Hepatocyte (in vitro differentiated cells): Measurements from ENCODE around the gene MARK2. TPM values are rescaled to one million over a fixed set of nuclear protein-coding genes. Genes with fewer than 3 reads are reported as not detected.

Experiments
- DNase-seq: peaks from one replicate; pipeline ENCODE4 v3.0.0-alpha.2; 2016; ENCODE audit warnings: low spot score
- H2AFZ ChIP-seq: fragments of 200-600 bp; sonication (generic); 2 replicates; pipeline ENCODE4 v1.6.0; 2016; ENCODE audit warnings: antibody characterized with exemption, mild to moderate bottlenecking
- H3K27ac ChIP-seq: fragments of 200-600 bp; sonication (generic); 2 replicates; pipeline ENCODE4 v1.5.1; 2016; ENCODE audit warnings: mild to moderate bottlenecking
- H3K27me3 ChIP-seq: fragments of 200-600 bp; sonication (generic); 2 replicates; pipeline ENCODE4 v1.6.1; 2016
- H3K36me3 ChIP-seq: fragments of 200-600 bp; sonication (generic); replicated peaks from 2 replicates; pipeline ENCODE4 v1.5.1; 2016; ENCODE audit warnings: low read depth; ENCODE audit not compliant: insufficient read depth
- H3K4me1 ChIP-seq: fragments of 200-600 bp; sonication (generic); 2 replicates; pipeline ENCODE4 v1.5.1; 2016; ENCODE audit warnings: mild to moderate bottlenecking, moderate library complexity; ENCODE audit not compliant: insufficient read depth
- H3K4me2 ChIP-seq: fragments of 200-600 bp; sonication (generic); 2 replicates; pipeline ENCODE4 v1.6.0; 2016
- H3K4me3 ChIP-seq: fragments of 200-600 bp; sonication (generic); 2 replicates; pipeline ENCODE4 v1.5.1; 2016; ENCODE audit warnings: mild to moderate bottlenecking
- H3K79me2 ChIP-seq: fragments of 200-600 bp; sonication (generic); 2 replicates; pipeline ENCODE4 v1.6.0; 2017; ENCODE audit warnings: mild to moderate bottlenecking
- H3K9me2 ChIP-seq: fragments of 200-600 bp; sonication (generic); replicated peaks from 2 replicates; pipeline ENCODE4 v1.6.0; 2017; ENCODE audit warnings: mild to moderate bottlenecking; ENCODE audit not compliant: insufficient read depth
- H3K9me3 ChIP-seq: fragments of 200-600 bp; sonication (generic); 2 replicates; pipeline ENCODE4 v1.5.1; 2016; ENCODE audit warnings: low read depth, mild to moderate bottlenecking
- H4K20me1 ChIP-seq: fragments of 200-600 bp; sonication (generic); 2 replicates; pipeline ENCODE4 v1.6.0; 2016; ENCODE audit warnings: mild to moderate bottlenecking; ENCODE audit not compliant: insufficient read depth, poor library complexity, severe bottlenecking
- EZH2 ChIP-seq: fragments of 200-600 bp; sonication (generic); IDR thresholded peaks from 2 replicates; pipeline ENCODE4 v1.6.1; 2016; ENCODE audit warnings: antibody characterized with exemption, mild to moderate bottlenecking, borderline replicate concordance
- EZH2phosphoT487 ChIP-seq: fragments of 200-600 bp; sonication (generic); IDR thresholded peaks from one replicate; pipeline ENCODE4 v1.6.1; 2018; ENCODE audit warnings: antibody characterized with exemption, mild to moderate bottlenecking, low read depth, moderate library complexity; ENCODE audit not compliant: unreplicated experiment, severe bottlenecking
- WGBS: methylation state at CpG from one replicate; pipeline ENCODE4 v1.1.6; 2016; ENCODE audit warnings: low lambda C conversion rate; ENCODE audit errors: missing lambda C conversion rate; 5-methylcytosine and 5-hydroxymethylcytosine counted together
- polyA plus RNA-seq: library from polyadenylated mRNA; unstranded; fragments of >200 nt; fragmentation: Nextera tagmentation; extraction: Ambion mirVana; gene quantifications from 2 replicates; pipeline ENCODE4 v1.2.1, GENCODE V29; 2016
- total RNA-seq: library from RNA; depleted of rRNA; stranded (reverse); fragments of >200 nt; gene quantifications from 2 replicates; pipeline ENCODE4 v1.2.3, GENCODE V29; 2014
- TF ChIP-seq, protein P1 (sequence below): fragments of 200-600 bp; sonication (generic); IDR thresholded peaks from 2 replicates; pipeline ENCODE4 v1.5.1; 2016; ENCODE audit warnings: antibody characterized with exemption, mild to moderate bottlenecking; ENCODE audit not compliant: poor library complexity

The MARK2 gene
- total RNA-seq: 22.4 and 24.1 TPM in 2 replicates
- 40.8 and 48.2 TPM in 2 replicates for polyA plus RNA-seq

DNA sequence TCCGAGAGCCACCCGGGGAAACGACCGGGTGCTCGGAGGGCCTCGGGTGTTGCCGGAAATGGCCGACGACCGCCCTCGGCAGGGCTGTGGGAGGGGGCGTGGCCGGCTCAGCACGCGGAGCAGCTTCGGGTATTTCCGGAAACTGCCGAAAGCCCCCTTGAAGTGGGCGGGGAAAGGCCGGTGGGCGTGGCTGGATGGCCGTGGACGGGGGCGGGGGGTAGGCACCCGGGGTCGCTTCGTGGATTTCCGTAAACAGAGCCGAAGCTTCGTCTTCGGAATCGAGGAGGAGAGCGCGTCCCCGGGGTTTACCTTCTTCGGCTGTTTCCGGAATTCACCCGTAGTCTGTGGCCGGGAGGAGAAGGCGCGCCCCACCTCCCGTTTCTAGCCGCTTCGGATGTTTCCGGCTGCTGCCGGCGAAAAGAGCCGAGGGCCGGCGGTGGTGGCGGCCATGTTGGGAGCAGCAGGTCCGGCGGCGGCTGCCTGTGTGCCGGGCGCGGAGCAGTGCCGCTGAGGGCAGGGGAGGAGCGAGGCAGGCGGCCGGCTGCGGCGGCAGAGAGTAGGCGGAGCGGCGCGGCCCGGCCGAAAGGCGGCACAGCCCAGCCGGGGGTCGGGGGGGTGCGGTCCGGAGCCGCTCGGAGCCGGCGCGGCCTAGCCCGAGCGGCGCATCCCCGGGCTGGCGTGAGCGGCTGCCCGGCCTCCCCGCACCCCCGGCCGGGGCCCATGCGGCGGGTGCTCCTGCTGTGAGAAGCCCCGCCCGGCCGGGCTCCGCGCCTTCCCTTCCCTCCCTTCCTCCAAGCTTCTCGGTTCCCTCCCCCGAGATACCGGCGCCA lies at the start of gene MARK2:
TSS of gene MARK2 (plus strand) at position 433 of the 830 bp plus-strand sequence. CDS start at position 830, 397 bp downstream.
- H3K4me3 ChIP-seq: peak within 1 kb of the TSS; percentile 87
- H4K20me1 ChIP-seq: peaks cover 45% of the 10 kb centered on the region
- 1% methylated on average over 70 of the region's 100 CpGs for WGBS
- peak; percentile 99 for DNase-seq
- H3K9me3 ChIP-seq: no peaks in the 10 kb centered on the region
- H3K4me1 ChIP-seq: peaks cover 35% of the 10 kb centered on the region
- no peaks in the 10 kb centered on the region for H3K36me3 ChIP-seq
- no peaks in the 10 kb centered on the region for H3K27me3 ChIP-seq
- H3K79me2 ChIP-seq: peaks cover 47% of the 10 kb centered on the region
- peak within 1 kb of the TSS; percentile 28 for H2AFZ ChIP-seq
- peak within 1 kb of the TSS; percentile 7 for H3K27ac ChIP-seq
- TF ChIP-seq EZH2phosphoT487 (no peak), EZH2 (no peak)
- TF ChIP-seq, protein P1, sequence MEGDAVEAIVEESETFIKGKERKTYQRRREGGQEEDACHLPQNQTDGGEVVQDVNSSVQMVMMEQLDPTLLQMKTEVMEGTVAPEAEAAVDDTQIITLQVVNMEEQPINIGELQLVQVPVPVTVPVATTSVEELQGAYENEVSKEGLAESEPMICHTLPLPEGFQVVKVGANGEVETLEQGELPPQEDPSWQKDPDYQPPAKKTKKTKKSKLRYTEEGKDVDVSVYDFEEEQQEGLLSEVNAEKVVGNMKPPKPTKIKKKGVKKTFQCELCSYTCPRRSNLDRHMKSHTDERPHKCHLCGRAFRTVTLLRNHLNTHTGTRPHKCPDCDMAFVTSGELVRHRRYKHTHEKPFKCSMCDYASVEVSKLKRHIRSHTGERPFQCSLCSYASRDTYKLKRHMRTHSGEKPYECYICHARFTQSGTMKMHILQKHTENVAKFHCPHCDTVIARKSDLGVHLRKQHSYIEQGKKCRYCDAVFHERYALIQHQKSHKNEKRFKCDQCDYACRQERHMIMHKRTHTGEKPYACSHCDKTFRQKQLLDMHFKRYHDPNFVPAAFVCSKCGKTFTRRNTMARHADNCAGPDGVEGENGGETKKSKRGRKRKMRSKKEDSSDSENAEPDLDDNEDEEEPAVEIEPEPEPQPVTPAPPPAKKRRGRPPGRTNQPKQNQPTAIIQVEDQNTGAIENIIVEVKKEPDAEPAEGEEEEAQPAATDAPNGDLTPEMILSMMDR: no peak
- no peaks in the 10 kb centered on the region for H3K9me2 ChIP-seq
- H3K4me2 ChIP-seq: peak within 1 kb of the TSS; percentile 95

DNA sequence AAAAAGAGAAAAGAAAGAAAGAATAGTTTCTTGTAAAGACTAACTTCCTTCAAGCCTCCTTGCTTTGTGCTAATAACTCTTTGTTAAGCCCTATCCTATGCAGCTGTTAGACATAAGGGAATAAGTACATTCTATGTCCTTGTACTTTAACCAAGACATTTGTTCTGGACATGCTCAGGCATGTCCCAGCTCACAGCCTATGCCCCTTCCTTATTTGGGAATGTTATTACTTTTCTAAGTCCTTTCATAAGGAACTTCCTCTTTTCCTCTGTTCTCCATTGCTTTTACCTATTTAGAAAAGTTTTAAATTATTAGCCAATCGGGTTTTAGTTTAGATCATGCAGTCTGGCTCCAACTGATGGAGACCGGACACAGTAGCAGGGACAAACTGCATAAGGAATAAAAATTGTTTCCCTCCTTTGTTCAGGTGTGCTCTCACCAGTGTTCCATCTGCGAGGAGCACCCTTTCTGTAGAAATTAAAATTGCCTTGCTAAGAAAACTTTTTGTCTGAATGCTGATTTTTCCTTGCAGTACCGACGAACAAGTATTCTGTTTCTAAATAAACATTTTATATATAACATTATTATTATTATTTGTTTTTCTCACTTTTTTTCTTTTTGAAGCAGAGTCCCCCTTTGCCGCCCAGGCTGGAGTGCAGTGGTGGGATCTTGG lies 47.3 kb upstream of the MARK2 start:
- no peaks in the 10 kb centered on the region for H3K9me2 ChIP-seq
- no peak overlapping the region for H3K4me2 ChIP-seq
- peaks cover 10% of the 10 kb centered on the region for H3K4me1 ChIP-seq

DNA sequence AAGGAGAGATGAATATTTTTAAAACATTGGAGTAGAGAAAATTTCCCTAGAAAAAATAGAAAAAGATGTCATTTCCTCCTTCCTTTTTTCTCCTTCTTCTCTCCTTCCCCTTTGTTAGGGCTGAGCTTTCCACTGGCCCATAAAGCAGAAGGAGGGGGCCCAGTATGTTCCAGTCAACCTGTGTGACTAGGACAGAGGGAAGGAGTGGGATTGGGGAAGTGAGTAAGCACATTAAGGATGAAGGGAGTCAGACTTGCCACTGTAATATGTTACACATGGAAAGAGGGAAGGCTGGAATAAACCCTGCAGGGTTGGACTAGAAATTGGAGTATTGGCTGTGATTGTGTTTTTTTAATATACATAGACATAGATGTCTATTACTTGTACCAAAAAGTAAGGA lies 45.7 kb upstream of the MARK2 start:
- Histone ChIP-seq H3K36me3 (no peaks in the 10 kb centered on the region), H3K79me2 (no peaks in the 10 kb centered on the region), H3K9me3 (no peaks in the 10 kb centered on the region), H3K4me2 (no peak overlapping the region), H3K4me3 (no peak overlapping the region), H3K27ac (no peak overlapping the region), H3K9me2 (no peaks in the 10 kb centered on the region), H3K27me3 (no peaks in the 10 kb centered on the region), H4K20me1 (no peaks in the 10 kb centered on the region), H2AFZ (no peak overlapping the region), H3K4me1 (peaks cover 10% of the 10 kb centered on the region)
- no peak for DNase-seq
- TF ChIP-seq EZH2phosphoT487: no peak
- TF ChIP-seq, protein P1: no peak

More for the DNA sequence above, 47.3 kb upstream of the MARK2 start:
- WGBS: 76% methylated on average over 6 of the region's 6 CpGs
- no peak overlapping the region for H3K4me3 ChIP-seq
- no peaks in the 10 kb centered on the region for H3K36me3 ChIP-seq
- no peaks in the 10 kb centered on the region for H3K27me3 ChIP-seq
- no peaks in the 10 kb centered on the region for H4K20me1 ChIP-seq
- H2AFZ ChIP-seq: no peak overlapping the region
- peak overlapping the region; percentile 94 for H3K27ac ChIP-seq
- H3K9me3 ChIP-seq: no peaks in the 10 kb centered on the region
- no peak for TF ChIP-seq EZH2
- TF ChIP-seq EZH2phosphoT487: no peak
- TF ChIP-seq, protein P1: no peak
- no peaks in the 10 kb centered on the region for H3K79me2 ChIP-seq
- no peak for DNase-seq
